Coronary artery (tissue), 2 donors: ENCODE results near the gene LYRM2.
A peak's percentile ranks its signal among the peaks of the same experiment; 100 is the strongest.

Source experiments
- DNase-seq: peaks from one replicate; pipeline ENCODE4 v3.0.0-alpha.2; 2017; ENCODE audit warnings: low spot score
- H3K27ac ChIP-seq, 2 donors: fragments of 200-600 bp; sonication (generic); one replicate each; pipeline ENCODE4 v1.5.1; 2016 to 2019
- H3K4me3 ChIP-seq: fragments of 200-600 bp; sonication (generic); 2 replicates; pipeline ENCODE4 v1.5.1; 2016; ENCODE audit warnings: mild to moderate bottlenecking, moderate library complexity
- CTCF ChIP-seq: fragments of 200-600 bp; sonication (generic); IDR thresholded peaks from one replicate; pipeline ENCODE4 v1.5.1; 2019; ENCODE audit warnings: antibody characterized with exemption

The LYRM2 gene

GRCh38 chr6:89574910-89575561 is 63.5 kb downstream of the LYRM2 start:
- no peak overlapping the region for H3K4me3 ChIP-seq

GRCh38 chr6:89567630-89568390 is 70.7 kb downstream of the LYRM2 start:
- DNase-seq = no peak
- H3K27ac ChIP-seq = peak overlapping the region; percentile 0 to 88
- no peak overlapping the region for H3K4me3 ChIP-seq
- TF ChIP-seq CTCF = no peak

More at GRCh38 chr6:89574910-89575561, 63.5 kb downstream of the LYRM2 start:
- no peak overlapping the region for H3K27ac ChIP-seq
- TF ChIP-seq CTCF = no peak
- no peak for DNase-seq

- no peak for TF ChIP-seq CTCF
- H3K27ac ChIP-seq = peak overlapping the region; percentile 70 to 88
- DNase-seq = no peak
- no peak overlapping the region for H3K4me3 ChIP-seq
Observed at GRCh38 chr6:89566930-89567629, 71.5 kb downstream of the LYRM2 start.

- Histone ChIP-seq H3K27ac (peak overlapping the region; percentile 70 to 88), H3K4me3 (no peak overlapping the region)
- DNase-seq = no peak
- no peak for TF ChIP-seq CTCF
Observed at GRCh38 chr6:89566008-89566800, 72.3 kb downstream of the LYRM2 start.

- H3K27ac ChIP-seq = peak overlapping the region; percentile 70 to 88
- TF ChIP-seq CTCF = no peak
- DNase-seq = no peak
- H3K4me3 ChIP-seq = peak overlapping the region; percentile 55
Observed at GRCh38 chr6:89564752-89565427, 73.7 kb downstream of the LYRM2 start.

- TF ChIP-seq CTCF = no peak
- Histone ChIP-seq H3K4me3 (peak overlapping the region; percentile 66), H3K27ac (peak overlapping the region; percentile 70 to 88)
- DNase-seq = no peak
Observed at GRCh38 chr6:89563866-89564265, 74.7 kb downstream of the LYRM2 start.
